HCT116 (cell line): ENCODE data around the gene IRAK2.

ENCODE experiments used
- CEBPB ChIP-seq: IDR thresholded peaks from 2 replicates; pipeline ENCODE4 v1.6.1; 2012; ENCODE audit warnings: low read depth
- CTCF ChIP-seq, 3 experiments: fragments of 200-600 bp in 1 of 3; sonication (generic) in 1 of 3; IDR thresholded peaks in 2 of 3; conservative IDR thresholded peaks in 1 of 3; 2 replicates each; pipeline ENCODE4 v1.5.1; 2012 to 2017; ENCODE audit warnings: low read depth in 2 of 3, low read length in 2 of 3, antibody characterized with exemption in 1 of 3, borderline replicate concordance in 1 of 3, control low read depth in 1 of 3, mild to moderate bottlenecking in 1 of 3, mixed read lengths in 1 of 3, mixed run types in 1 of 3, moderate library complexity in 1 of 3; ENCODE audit not compliant: insufficient read depth in 1 of 3
- EGR1 ChIP-seq: IDR thresholded peaks from 2 replicates; pipeline ENCODE4 v1.6.1; 2012; ENCODE audit warnings: low read depth
- EZH2 ChIP-seq: fragments of 200-600 bp; sonication (generic); IDR thresholded peaks from 2 replicates; pipeline ENCODE4 v1.6.1; 2017; ENCODE audit warnings: antibody characterized with exemption, mixed run types
- EZH2phosphoT487 ChIP-seq: fragments of 200-600 bp; IDR thresholded peaks from 2 replicates; pipeline ENCODE4 v1.6.1; 2018; ENCODE audit warnings: antibody characterized with exemption, borderline replicate concordance
- JUND ChIP-seq: IDR thresholded peaks from 2 replicates; pipeline ENCODE4 v1.6.1; 2012
- POLR2A ChIP-seq: IDR thresholded peaks from 2 replicates; pipeline ENCODE4 v1.7.0; 2011; ENCODE audit warnings: borderline replicate concordance; ENCODE audit not compliant: insufficient read depth, insufficient read length; ENCODE audit errors: extremely low read depth
- RAD21 ChIP-seq: IDR thresholded peaks from 2 replicates; pipeline ENCODE4 v1.6.1; 2012; ENCODE audit warnings: low read depth, mild to moderate bottlenecking
- REST ChIP-seq: IDR thresholded peaks from 2 replicates; pipeline ENCODE4 v1.6.1; 2012; ENCODE audit warnings: low read depth
- SP1 ChIP-seq: IDR thresholded peaks from 2 replicates; pipeline ENCODE4 v1.6.1; 2012; ENCODE audit warnings: low read depth
- SRF ChIP-seq: IDR thresholded peaks from 2 replicates; pipeline ENCODE4 v1.6.1; 2012; ENCODE audit warnings: low read depth
- TCF7L2 ChIP-seq: IDR thresholded peaks from 2 replicates; pipeline ENCODE4 v1.7.0; 2011; ENCODE audit warnings: borderline replicate concordance, inconsistent platforms; ENCODE audit not compliant: insufficient read depth, insufficient read length; ENCODE audit errors: extremely low read depth
- YY1 ChIP-seq: IDR thresholded peaks from 2 replicates; pipeline ENCODE4 v1.6.1; 2011; ENCODE audit warnings: low read length, low read depth, moderate library complexity, mild to moderate bottlenecking; ENCODE audit not compliant: insufficient replicate concordance; ENCODE audit errors: extremely low read depth
- ZFX ChIP-seq: fragments of 450-650 bp; IDR thresholded peaks from 2 replicates; pipeline ENCODE4 v1.6.1; 2017

- TF ChIP-seq SP1 (no peak), RAD21 (no peak), EGR1 (no peak), CTCF (IDR thresholded peaks at IDR 0.05 in 2 of 3, conservative IDR thresholded peaks at IDR 0.05 in 1 of 3; ENCODE audit: borderline replicate concordance in 1 of 3, insufficient read depth in 1 of 3, low read depth in 2 of 3, low read length in 2 of 3) (no peak), POLR2A (no peak), EZH2 (no peak), TCF7L2 (no peak), ZFX (no peak), EZH2phosphoT487 (no peak), YY1 (no peak), REST (no peak), CEBPB (no peak), SRF (no peak), JUND (no peak)
Measured at GRCh38 chr3:10289787-10290355, 125.2 kb downstream of the IRAK2 start.
